Coronary artery (tissue), 2 donors: ENCODE results near the gene GAL3ST1.
"Not testable (repeated sequence)": the region's sequence is repeated elsewhere in the genome, so short reads cannot be mapped to it uniquely, and the experiment has no call there.

Experiments used
- DNase-seq: peaks from one replicate; pipeline ENCODE4 v3.0.0-alpha.2; 2017; ENCODE audit warnings: low spot score
- H3K27ac ChIP-seq, 2 donors: fragments of 200-600 bp; sonication (generic); one replicate each; pipeline ENCODE4 v1.5.1; 2016 to 2019
- H3K4me3 ChIP-seq: fragments of 200-600 bp; sonication (generic); 2 replicates; pipeline ENCODE4 v1.5.1; 2016; ENCODE audit warnings: mild to moderate bottlenecking, moderate library complexity
- CTCF ChIP-seq: fragments of 200-600 bp; sonication (generic); IDR thresholded peaks from one replicate; pipeline ENCODE4 v1.5.1; 2019; ENCODE audit warnings: antibody characterized with exemption

Gene GAL3ST1

GRCh38 chr22:30573594-30574094 is 821 bp downstream of the GAL3ST1 start:
- Histone ChIP-seq H3K4me3 (peak overlapping the region; percentile 61), H3K27ac (peak overlapping the region; percentile 67 to 95)
- TF ChIP-seq CTCF, result no peak
- DNase-seq, result no peak

- Histone ChIP-seq H3K27ac (peak overlapping the region in 1 of 2 donors; percentile 95), H3K4me3 (no peak overlapping the region)
- DNase-seq, result no peak
- TF ChIP-seq CTCF, result no peak
Measured at GRCh38 chr22:30572840-30573593, 1.4 kb downstream of the GAL3ST1 start.

- no peak for DNase-seq
Measured at GRCh38 chr22:30572210-30572609, 2.3 kb downstream of the GAL3ST1 start.

GRCh38 chr22:30569674-30570202 is 4.7 kb downstream of the GAL3ST1 start:
- no peak for TF ChIP-seq CTCF

More at GRCh38 chr22:30572210-30572609, 2.3 kb downstream of the GAL3ST1 start:
- Histone ChIP-seq H3K4me3 (no peak overlapping the region), H3K27ac (peak overlapping the region in 1 of 2 donors; percentile 95)
- TF ChIP-seq CTCF, result no peak

GRCh38 chr22:30568137-30568805 is 6.2 kb downstream of the GAL3ST1 start:
- no peak overlapping the region for H3K4me3 ChIP-seq
- no peak for DNase-seq
- H3K27ac ChIP-seq, result no peak overlapping the region
- TF ChIP-seq CTCF, result no peak

More at GRCh38 chr22:30569674-30570202, 4.7 kb downstream of the GAL3ST1 start:
- no peak for DNase-seq
- no peak overlapping the region for H3K27ac ChIP-seq
- H3K4me3 ChIP-seq, result no peak overlapping the region

GRCh38 chr22:30567277-30567676 is 7.2 kb downstream of the GAL3ST1 start:
- DNase-seq, H3K4me3 ChIP-seq: not testable (repeated sequence)

GRCh38 chr22:30566125-30566524 is 8.3 kb downstream of the GAL3ST1 start:
- TF ChIP-seq CTCF, result no peak
- no peak for DNase-seq
- no peak overlapping the region for H3K27ac ChIP-seq

More at GRCh38 chr22:30567277-30567676, 7.2 kb downstream of the GAL3ST1 start:
- H3K27ac ChIP-seq, result not testable (repeated sequence)

More at GRCh38 chr22:30566125-30566524, 8.3 kb downstream of the GAL3ST1 start:
- no peak overlapping the region for H3K4me3 ChIP-seq
